Panc1 (cell line): ENCODE measurements around the gene SF3B6. TPM values are rescaled to one million over a fixed set of nuclear protein-coding genes. Genes with fewer than 3 reads are reported as not detected.

Experiments used
- ATAC-seq: fragments of 200-7000 bp; cut with Tn5 transposase; 2 replicates; pipeline ENCODE4 v1.9.1; 2020; ENCODE audit warnings: mild to moderate bottlenecking, moderate library complexity
- BruUV-seq: library from RNA; stranded (reverse); fragments of 400-500 nt; replicated peaks from 2 replicates; lab custom pipeline; 2021; lab: Mats Ljungman, UMichigan
- CTCF ChIA-PET: fragments of 300-600 bp; sonication (Branson Sonifier 250); formaldehyde crosslinking; loops from one replicate; lab custom pipeline; 2022; ENCODE audit warnings: antibody characterized with exemption; lab: Charles Lee
- POLR2A ChIA-PET: fragments of 300-600 bp; sonication (Branson Sonifier 250); formaldehyde crosslinking; loops from one replicate; lab custom pipeline; 2022; ENCODE audit warnings: antibody characterized with exemption; lab: Charles Lee
- DNase-seq: peaks from one replicate; pipeline ENCODE4 v3.0.0-alpha.2; 2010; ENCODE audit warnings: low read depth, low spot score
- H3K27ac ChIP-seq: 2 replicates; pipeline ENCODE4 v1.5.1; 2011; ENCODE audit warnings: mild to moderate bottlenecking, low read length, inconsistent platforms
- H3K27me3 ChIP-seq: fragments of 200-500 bp; sonication (Bioruptor generic); 2 replicates; pipeline ENCODE4 v1.6.0; 2014; ENCODE audit warnings: low read length, inconsistent platforms; ENCODE audit not compliant: control insufficient read depth, insufficient read depth
- H3K36me3 ChIP-seq: fragments of 200-500 bp; sonication (Bioruptor generic); 2 replicates; pipeline ENCODE4 v1.5.1; 2014; ENCODE audit warnings: inconsistent platforms, mild to moderate bottlenecking, low read length, moderate library complexity; ENCODE audit not compliant: control insufficient read depth, insufficient read depth
- H3K4me1 ChIP-seq: 2 replicates; pipeline ENCODE4 v1.5.1; 2011; ENCODE audit warnings: inconsistent platforms, mild to moderate bottlenecking, low read length, moderate library complexity; ENCODE audit not compliant: control insufficient read depth, insufficient read depth
- H3K4me3 ChIP-seq, 2 experiments: 2 replicates each; pipeline ENCODE4 v1.5.1; 2011 to 2012; ENCODE audit warnings: low read depth in 2 of 2, low read length in 2 of 2, mild to moderate bottlenecking in 2 of 2, inconsistent platforms in 1 of 2, moderate library complexity in 1 of 2
- H3K9me3 ChIP-seq: fragments of 200-500 bp; sonication (Bioruptor generic); 2 replicates; pipeline ENCODE4 v1.5.1; 2014; ENCODE audit warnings: low read depth, mild to moderate bottlenecking, inconsistent platforms, low read length, moderate library complexity; ENCODE audit not compliant: control insufficient read depth, insufficient read depth
- CTCF ChIP-seq: fragments of 450-650 bp; IDR thresholded peaks from 2 replicates; pipeline ENCODE4 v1.5.1; 2017; ENCODE audit warnings: mild to moderate bottlenecking
- POLR2AphosphoS5 ChIP-seq: IDR thresholded peaks from 2 replicates; pipeline ENCODE4 v1.6.1; 2012; ENCODE audit warnings: mild to moderate bottlenecking, low read depth, low read length, moderate library complexity
- REST ChIP-seq, 2 experiments: IDR thresholded peaks; 2 replicates each; pipeline ENCODE4 v1.6.1; 2011 to 2012; ENCODE audit warnings: low read depth in 2 of 2, control low read depth in 1 of 2, low read length in 1 of 2, mild to moderate bottlenecking in 1 of 2, moderate library complexity in 1 of 2; ENCODE audit not compliant: insufficient read depth in 1 of 2
- SIN3A ChIP-seq: IDR thresholded peaks from 2 replicates; pipeline ENCODE4 v1.6.1; 2012; ENCODE audit warnings: low read depth, mild to moderate bottlenecking, low read length, moderate library complexity, borderline replicate concordance; ENCODE audit not compliant: insufficient read depth
- TCF7L2 ChIP-seq: IDR thresholded peaks from 2 replicates; pipeline ENCODE4 v1.6.1; 2011; ENCODE audit warnings: mild to moderate bottlenecking, low read depth, low read length, inconsistent platforms
- in situ Hi-C: cut with HindIII; loops from 2 replicates; pipeline ENCODE4 v1.10.0; 2016; ENCODE audit warnings: low sequenced_read_pairs, low pct_unique_long_range_greater_than_20kb
- intact Hi-C: fragments of 100-400 bp; cut with micrococcal nuclease; formaldehyde crosslinking; loops from one replicate; pipeline ENCODE4 v1.10.0; 2022; ENCODE audit not compliant: unreplicated experiment
- total RNA-seq: library from RNA; stranded (reverse); gene quantifications from one replicate; pipeline ENCODE4 v1.2.1, GENCODE V29; 2021; ENCODE audit not compliant: unreplicated experiment

The SF3B6 gene
- total RNA-seq, 1 experiment from 2014 or later = 129 TPM

- intact Hi-C loops (no loop called here), in situ Hi-C loops (no loop called here)
- no peak overlapping the region for H3K27ac ChIP-seq
- peaks cover 4% of the 10 kb centered on the region; the same call in 1 of the 2 replicates for H3K4me1 ChIP-seq
- POLR2A ChIA-PET = no interaction called here
- ATAC-seq (no peak), DNase-seq (no peak)
- H3K36me3 ChIP-seq = peaks cover 25% of the 10 kb centered on the region
- TF ChIP-seq REST (IDR thresholded peaks at IDR 0.05; ENCODE audit: insufficient read depth in 1 of 2, low read depth in 2 of 2, low read length in 1 of 2) = no peak
- no peak for TF ChIP-seq POLR2AphosphoS5
- no peak for TF ChIP-seq CTCF
- TF ChIP-seq SIN3A = no peak
- no peak for TF ChIP-seq TCF7L2
- no peaks in the 10 kb centered on the region for H3K9me3 ChIP-seq
- no peak overlapping the region for H3K4me3 ChIP-seq
- no peaks in the 10 kb centered on the region for H3K27me3 ChIP-seq
- CTCF ChIA-PET = no interaction called here
- no TSS peak for BruUV-seq
Measured at GRCh38 chr2:24072259-24072658, 3.9 kb downstream of the SF3B6 start.

GRCh38 chr2:24065341-24065740 lies 10.8 kb downstream of the SF3B6 start:
- BruUV-seq = no TSS peak
- H3K4me1 ChIP-seq = no peaks in the 10 kb centered on the region
- no peak overlapping the region for H3K27ac ChIP-seq
- intact Hi-C loops = loop anchor here (10.0 kb wide), 1 partner anchor 241 kb away; no protein-coding TSS in a partner anchor
- no peaks in the 10 kb centered on the region for H3K27me3 ChIP-seq
- ChIA-PET POLR2A (interaction anchor here (0.6 kb wide), 1 partner anchor 57 kb away, joined by 4 read pairs; no protein-coding TSS in a partner anchor), CTCF (no interaction called here)
- H3K9me3 ChIP-seq = no peaks in the 10 kb centered on the region
- H3K4me3 ChIP-seq = no peak overlapping the region
- TF ChIP-seq POLR2AphosphoS5 = no peak
- DNase-seq (no peak), ATAC-seq (no peak)
- in situ Hi-C loops = no loop called here
- H3K36me3 ChIP-seq = peaks cover 16% of the 10 kb centered on the region; the same call in 1 of the 2 replicates

GRCh38 chr2:24058564-24059271 lies 17.4 kb downstream of the SF3B6 start:
- CTCF ChIA-PET = no interaction called here
- TF ChIP-seq CTCF (no peak), REST (IDR thresholded peaks at IDR 0.05; ENCODE audit: insufficient read depth in 1 of 2, low read depth in 2 of 2, low read length in 1 of 2) (no peak), POLR2AphosphoS5 (no peak), TCF7L2 (no peak), SIN3A (no peak)
- no peak overlapping the region for H3K4me3 ChIP-seq
- POLR2A ChIA-PET = no interaction called here
- no TSS peak for BruUV-seq
- H3K27ac ChIP-seq = no peak overlapping the region
- intact Hi-C loops (no loop called here), in situ Hi-C loops (no loop called here)
- DNase-seq = no peak
- no peaks in the 10 kb centered on the region for H3K9me3 ChIP-seq
- H3K36me3 ChIP-seq = no peaks in the 10 kb centered on the region
- no peaks in the 10 kb centered on the region for H3K4me1 ChIP-seq
- no peaks in the 10 kb centered on the region for H3K27me3 ChIP-seq
- ATAC-seq = no peak
